Lower leg skin (tissue), 4 donors: ENCODE results near the gene ANKRD24. TPM values are rescaled to one million over a fixed set of nuclear protein-coding genes. Genes with fewer than 3 reads are reported as not detected.
"Not testable (repeated sequence)": the region's sequence is repeated elsewhere in the genome, so short reads cannot be mapped to it uniquely, and the experiment has no call there.

Source experiments
- DNase-seq, 2 donors: peaks; one replicate each; pipeline ENCODE4 v3.0.0-alpha.2; 2019; ENCODE audit warnings: low spot score in 2 of 2
- H3K4me3 ChIP-seq: fragments of 200-600 bp; sonication (generic); 2 replicates; pipeline ENCODE4 v1.5.1; 2017; ENCODE audit warnings: mild to moderate bottlenecking, low read depth; ENCODE audit not compliant: poor library complexity, severe bottlenecking
- CTCF ChIP-seq, 3 donors: fragments of 450-650 bp; IDR thresholded peaks; one replicate each; pipeline ENCODE4 v1.5.1; 2016; ENCODE audit warnings: antibody characterized with exemption in 3 of 3, mild to moderate bottlenecking in 3 of 3, moderate library complexity in 2 of 3
- POLR2A ChIP-seq, 2 donors: fragments of 450-650 bp; IDR thresholded peaks; one replicate each; pipeline ENCODE4 v1.6.1; 2016 to 2017; ENCODE audit warnings: antibody characterized with exemption in 2 of 2, mild to moderate bottlenecking in 1 of 2, moderate library complexity in 1 of 2
- WGBS, 2 donors: methylation state at CpG; one replicate each; pipeline ENCODE4 v1.1.5; 2018; 5-methylcytosine and 5-hydroxymethylcytosine counted together
- intact Hi-C: fragments of 100-400 bp; cut with DNase I; formaldehyde crosslinking; loops from one replicate; pipeline ENCODE4 v1.15.0; 2023; ENCODE audit warnings: low total_unique reads
- total RNA-seq, 4 donors: library from RNA; depleted of rRNA; stranded (reverse); fragments of >200 nt; gene quantifications; one replicate each; pipeline ENCODE4 v1.1.0, GENCODE V29; 2016

ANKRD24 gene
- total RNA-seq, 4 donors from 2014 or later: 0.22 to 3.2 (median 1.5) TPM; not detected in 1

- intact Hi-C loops: loop anchor here (10.0 kb wide), 1 partner anchor 65 kb away; no protein-coding TSS in a partner anchor
- WGBS, 2 donors: 20 to 23% methylated on average over 12 of the region's 12 CpGs
- no peak overlapping the region for H3K4me3 ChIP-seq
- DNase-seq: no peak
- TF ChIP-seq CTCF (IDR thresholded peaks at IDR 0.05) (no peak), POLR2A (IDR thresholded peaks at IDR 0.05) (no peak)
These were observed 42.2 kb upstream of the ANKRD24 start for GRCh38 chr19:4140237-4140711.

GRCh38 chr19:4142916-4143315 lies 39.6 kb upstream of the ANKRD24 start:
- not testable (repeated sequence) for DNase-seq, H3K4me3 ChIP-seq
- 50 to 76% methylated on average over 1 of the region's 1 CpG for WGBS, 2 donors
- intact Hi-C loops: loop anchor here (10.0 kb wide), 1 partner anchor 62 kb away; no protein-coding TSS in a partner anchor

- 32 to 37% methylated on average over 7 of the region's 7 CpGs for WGBS, 2 donors
- H3K4me3 ChIP-seq: no peak overlapping the region
- TF ChIP-seq CTCF (IDR thresholded peaks at IDR 0.05) (no peak), POLR2A (IDR thresholded peaks at IDR 0.05) (no peak)
- intact Hi-C loops: loop anchor here (10.0 kb wide), 1 partner anchor 60 kb away; no protein-coding TSS in a partner anchor
- no peak for DNase-seq
These were observed 37.7 kb upstream of the ANKRD24 start for GRCh38 chr19:4144666-4145249.

GRCh38 chr19:4149518-4150288 lies 32.8 kb upstream of the ANKRD24 start:
- TF ChIP-seq POLR2A (IDR thresholded peaks at IDR 0.05) (no peak), CTCF (IDR thresholded peaks at IDR 0.05) (no peak)
- WGBS, 2 donors: 71 to 74% methylated on average over 17 of the region's 17 CpGs
- H3K4me3 ChIP-seq: no peak overlapping the region
- no peak for DNase-seq
- intact Hi-C loops: loop anchor here (10.0 kb wide), 1 partner anchor 55 kb away; no protein-coding TSS in a partner anchor

DNA sequence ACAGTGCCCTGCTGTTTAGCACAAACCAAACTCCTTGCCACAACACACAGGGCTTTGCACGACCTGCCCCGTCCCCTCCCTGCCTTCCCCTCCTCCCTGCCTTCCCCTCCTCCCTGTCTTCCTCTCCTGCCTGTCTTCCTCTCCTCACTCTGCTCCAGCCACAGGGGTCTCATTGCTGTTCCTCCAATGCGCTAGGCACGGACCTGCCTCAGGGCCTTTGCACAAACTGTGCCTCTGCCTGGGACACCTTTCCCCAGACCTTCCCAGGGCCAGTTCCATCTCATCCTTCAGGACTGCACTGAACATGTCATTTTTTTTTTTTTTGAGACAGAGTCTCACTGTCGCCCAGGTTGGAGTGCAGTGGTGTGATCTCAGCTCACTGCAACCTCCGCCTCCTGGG lies 30.9 kb upstream of the ANKRD24 start:
- TF ChIP-seq POLR2A (IDR thresholded peaks at IDR 0.05): no peak
- no peak for TF ChIP-seq CTCF (IDR thresholded peaks at IDR 0.05)
- no peak for DNase-seq
- H3K4me3 ChIP-seq: no peak overlapping the region
- intact Hi-C loops: no loop called here
- 70 to 72% methylated on average over 6 of the region's 6 CpGs for WGBS, 2 donors

GRCh38 chr19:4152241-4152998 lies 30.1 kb upstream of the ANKRD24 start:
- no peak for DNase-seq
- intact Hi-C loops: no loop called here
- no peak overlapping the region for H3K4me3 ChIP-seq
- 81 to 84% methylated on average over 10 of the region's 10 CpGs for WGBS, 2 donors
- no peak for TF ChIP-seq CTCF (IDR thresholded peaks at IDR 0.05)
- TF ChIP-seq POLR2A (IDR thresholded peaks at IDR 0.05): no peak
